Stimulated activated memory B cell treated with anti-CD40 and anti-IgM and Interleukin-4, amounts not matched to agents 10 μg/mL and 1 μg/mL and 100 μg/mL, for 72 hours (primary cell): ENCODE results near the gene EDEM3.

ENCODE experiments used
- ATAC-seq: fragments of 150-1000 bp; cut with Tn5 transposase; 2 replicates; pipeline ENCODE4 v1.10.0; 2021
- H3K27ac Mint-ChIP-seq: one replicate; pipeline ENCODE4 v1.8.0; 2022; ENCODE audit warnings: mild to moderate bottlenecking, mixed read lengths
- H3K27me3 Mint-ChIP-seq: one replicate; pipeline ENCODE4 v1.8.0; 2022; ENCODE audit warnings: mixed read lengths
- H3K36me3 Mint-ChIP-seq: one replicate; pipeline ENCODE4 v1.8.0; 2022; ENCODE audit warnings: mixed read lengths
- H3K4me1 Mint-ChIP-seq: one replicate; pipeline ENCODE4 v1.8.0; 2022; ENCODE audit warnings: mixed read lengths
- H3K4me3 Mint-ChIP-seq: one replicate; pipeline ENCODE4 v1.8.0; 2022; ENCODE audit warnings: mild to moderate bottlenecking, moderate library complexity, mixed read lengths
- H3K9me3 Mint-ChIP-seq: one replicate; pipeline ENCODE4 v1.8.0; 2022; ENCODE audit warnings: mixed read lengths

EDEM3 gene

GRCh38 chr1:184648856-184649201, 105.8 kb downstream of the EDEM3 start:
- H3K27me3 Mint-ChIP-seq = peaks cover 35% of the 10 kb centered on the region
- H3K27ac Mint-ChIP-seq = no peak overlapping the region
- no peak overlapping the region for H3K4me3 Mint-ChIP-seq
- H3K9me3 Mint-ChIP-seq = peaks cover 7% of the 10 kb centered on the region
- no peak for ATAC-seq
- no peaks in the 10 kb centered on the region for H3K36me3 Mint-ChIP-seq
- H3K4me1 Mint-ChIP-seq = no peaks in the 10 kb centered on the region

- Mint-ChIP-seq H3K27me3 (peaks cover 33% of the 10 kb centered on the region), H3K4me1 (no peaks in the 10 kb centered on the region), H3K27ac (no peak overlapping the region), H3K9me3 (peaks cover 7% of the 10 kb centered on the region), H3K4me3 (no peak overlapping the region), H3K36me3 (no peaks in the 10 kb centered on the region)
- ATAC-seq = no peak
Measured at GRCh38 chr1:184648160-184648855, 106.3 kb downstream of the EDEM3 start.

- Mint-ChIP-seq H3K4me1 (no peaks in the 10 kb centered on the region), H3K4me3 (no peak overlapping the region), H3K27ac (no peak overlapping the region), H3K27me3 (peaks cover 39% of the 10 kb centered on the region), H3K36me3 (no peaks in the 10 kb centered on the region), H3K9me3 (peaks cover 7% of the 10 kb centered on the region)
- ATAC-seq = no peak
Measured at GRCh38 chr1:184647471-184647870, 107.2 kb downstream of the EDEM3 start.

GRCh38 chr1:184646824-184647223, 107.8 kb downstream of the EDEM3 start:
- Mint-ChIP-seq H3K27ac (no peak overlapping the region), H3K36me3 (no peaks in the 10 kb centered on the region), H3K4me3 (no peak overlapping the region), H3K27me3 (peaks cover 45% of the 10 kb centered on the region), H3K9me3 (peaks cover 7% of the 10 kb centered on the region), H3K4me1 (no peaks in the 10 kb centered on the region)
- ATAC-seq = no peak

- Mint-ChIP-seq H3K9me3 (peaks cover 3% of the 10 kb centered on the region), H3K27me3 (peaks cover 51% of the 10 kb centered on the region), H3K4me3 (no peak overlapping the region), H3K4me1 (no peaks in the 10 kb centered on the region), H3K36me3 (no peaks in the 10 kb centered on the region), H3K27ac (no peak overlapping the region)
- ATAC-seq = no peak
Measured at GRCh38 chr1:184646178-184646701, 108.4 kb downstream of the EDEM3 start.

- Mint-ChIP-seq H3K27ac (no peak overlapping the region), H3K4me1 (no peaks in the 10 kb centered on the region), H3K9me3 (peaks cover 3% of the 10 kb centered on the region), H3K27me3 (peaks cover 48% of the 10 kb centered on the region), H3K36me3 (no peaks in the 10 kb centered on the region), H3K4me3 (no peak overlapping the region)
- ATAC-seq = no peak
Measured at GRCh38 chr1:184644771-184645170, 109.9 kb downstream of the EDEM3 start.

- Mint-ChIP-seq H3K27me3 (peaks cover 41% of the 10 kb centered on the region), H3K4me1 (no peaks in the 10 kb centered on the region), H3K36me3 (no peaks in the 10 kb centered on the region), H3K4me3 (no peak overlapping the region), H3K9me3 (no peaks in the 10 kb centered on the region), H3K27ac (no peak overlapping the region)
- no peak for ATAC-seq
Measured at GRCh38 chr1:184643661-184644060, 111.0 kb downstream of the EDEM3 start.

- Mint-ChIP-seq H3K4me3 (no peak overlapping the region), H3K27ac (no peak overlapping the region), H3K27me3 (peaks cover 28% of the 10 kb centered on the region), H3K36me3 (no peaks in the 10 kb centered on the region), H3K9me3 (no peaks in the 10 kb centered on the region), H3K4me1 (no peaks in the 10 kb centered on the region)
- ATAC-seq = no peak
Measured at GRCh38 chr1:184641894-184642293, 112.8 kb downstream of the EDEM3 start.

GRCh38 chr1:184640505-184640904, 114.2 kb downstream of the EDEM3 start:
- Mint-ChIP-seq H3K27me3 (peaks cover 28% of the 10 kb centered on the region), H3K36me3 (no peaks in the 10 kb centered on the region), H3K27ac (no peak overlapping the region), H3K9me3 (no peaks in the 10 kb centered on the region), H3K4me3 (no peak overlapping the region), H3K4me1 (no peaks in the 10 kb centered on the region)
- no peak for ATAC-seq
